Kidney (tissue), 14 donors: ENCODE measurements around the gene TPP1. TPM values are rescaled to one million over a fixed set of nuclear protein-coding genes. Genes with fewer than 3 reads are reported as not detected.

Experiments
- DNase-seq, 5 donors: peaks; one replicate each; pipeline ENCODE4 v3.0.0-alpha.2; 2013 to 2020
- FAIRE-seq: peaks from 2 replicates; lab custom pipeline; 2012; peaks lifted over from hg19 to GRCh38; lab: Jason Lieb, UNC
- H3K27ac ChIP-seq, 2 donors: one replicate each; pipeline ENCODE4 v1.7.0; 2013; ENCODE audit warnings: low read depth in 2 of 2, low read length in 2 of 2, inconsistent platforms in 1 of 2
- H3K27me3 ChIP-seq: one replicate; pipeline ENCODE4 v1.7.1; 2013; ENCODE audit warnings: low read length, inconsistent platforms; ENCODE audit not compliant: control insufficient read depth, insufficient read depth
- H3K36me3 ChIP-seq, 3 donors: one replicate each; pipeline versions ENCODE4 v1.7.0 to v1.7.1; 2013; ENCODE audit warnings: low read length in 3 of 3, control low read depth in 1 of 3, inconsistent platforms in 1 of 3; ENCODE audit not compliant: insufficient read depth in 3 of 3, control insufficient read depth in 2 of 3
- H3K4me1 ChIP-seq, 3 donors: one replicate each; pipeline versions ENCODE4 v1.7.0 to v1.7.1; 2013; ENCODE audit warnings: low read length in 3 of 3, inconsistent platforms in 1 of 3, low read depth in 1 of 3; ENCODE audit not compliant: control insufficient read depth in 2 of 3, insufficient read depth in 2 of 3
- H3K4me3 ChIP-seq, 3 donors: one replicate each; pipeline versions ENCODE4 v1.7.0 to v1.8.1; 2013; ENCODE audit warnings: low read length in 3 of 3, control low read depth in 1 of 3, inconsistent platforms in 1 of 3
- H3K9ac ChIP-seq, 3 donors: one replicate each; pipeline versions ENCODE4 v1.7.0 to v1.7.1; 2013; ENCODE audit warnings: low read length in 3 of 3, control low read depth in 1 of 3, inconsistent platforms in 1 of 3
- H3K9me3 ChIP-seq, 3 donors: one replicate each; pipeline versions ENCODE4 v1.7.0 to v1.7.1; 2013; ENCODE audit warnings: low read length in 3 of 3, control low read depth in 1 of 3, inconsistent platforms in 1 of 3; ENCODE audit not compliant: control insufficient read depth in 2 of 3, insufficient read depth in 1 of 3
- intact Hi-C: fragments of 100-400 bp; cut with DNase I; formaldehyde crosslinking; loops from one replicate; pipeline ENCODE4 v1.11.1; 2022
- polyA plus RNA-seq: library from polyadenylated mRNA; stranded (reverse); fragments of 350-450 nt; fragmentation: Illumina TruSeq; extraction: RNeasy Lipid Tissue Mini Kit (QIAGEN cat#74804); gene quantifications from one replicate; pipeline ENCODE4 v1.2.3, GENCODE V29; 2014; ENCODE audit warnings: low read depth, low replicate concordance; ENCODE audit not compliant: insufficient read depth
- total RNA-seq: library from RNA; stranded (reverse); fragmentation: NEBNext Ultra II Directional; extraction: Animal tissue kit (Norgen Biotek cat#: 25700); gene quantifications from one replicate; pipeline ENCODE4 v1.2.1, GENCODE V29; 2021
- TF ChIP-seq, protein P1 (sequence below): IDR thresholded peaks from 3 replicates; pipeline ENCODE4 v1.5.1; 2012; ENCODE audit warnings: mild to moderate bottlenecking, moderate library complexity, borderline replicate concordance; ENCODE audit not compliant: insufficient read depth; ENCODE audit errors: extremely low read depth
- donor health status: control.
- donor health status: control.
- donor health status: control.
- donor health status: control.
- donor health status: control.
- donor health status: DM: yes; HTN: yes; CAD: no.
- donor health status: Normal renal cell carcinoma (clear cell type).

The TPP1 gene
- total and polyA plus RNA-seq, 2 donors from 2014 or later, result 84.2 to 115 TPM

- FAIRE-seq, result no peak
- intact Hi-C loops, result no loop called here
Measured at GRCh38 chr11:6648501-6648900, 29.3 kb upstream of the TPP1 start.

GRCh38 chr11:6647836-6648235 is 28.6 kb upstream of the TPP1 start:
- intact Hi-C loops, result no loop called here
- peak overlapping the region in 1 of 2 donors; percentile 57 for H3K27ac ChIP-seq
- no peaks in the 10 kb centered on the region for H3K9me3 ChIP-seq
- H3K27me3 ChIP-seq, result no peaks in the 10 kb centered on the region
- DNase-seq (no peak), FAIRE-seq (no peak)
- TF ChIP-seq, protein P1, sequence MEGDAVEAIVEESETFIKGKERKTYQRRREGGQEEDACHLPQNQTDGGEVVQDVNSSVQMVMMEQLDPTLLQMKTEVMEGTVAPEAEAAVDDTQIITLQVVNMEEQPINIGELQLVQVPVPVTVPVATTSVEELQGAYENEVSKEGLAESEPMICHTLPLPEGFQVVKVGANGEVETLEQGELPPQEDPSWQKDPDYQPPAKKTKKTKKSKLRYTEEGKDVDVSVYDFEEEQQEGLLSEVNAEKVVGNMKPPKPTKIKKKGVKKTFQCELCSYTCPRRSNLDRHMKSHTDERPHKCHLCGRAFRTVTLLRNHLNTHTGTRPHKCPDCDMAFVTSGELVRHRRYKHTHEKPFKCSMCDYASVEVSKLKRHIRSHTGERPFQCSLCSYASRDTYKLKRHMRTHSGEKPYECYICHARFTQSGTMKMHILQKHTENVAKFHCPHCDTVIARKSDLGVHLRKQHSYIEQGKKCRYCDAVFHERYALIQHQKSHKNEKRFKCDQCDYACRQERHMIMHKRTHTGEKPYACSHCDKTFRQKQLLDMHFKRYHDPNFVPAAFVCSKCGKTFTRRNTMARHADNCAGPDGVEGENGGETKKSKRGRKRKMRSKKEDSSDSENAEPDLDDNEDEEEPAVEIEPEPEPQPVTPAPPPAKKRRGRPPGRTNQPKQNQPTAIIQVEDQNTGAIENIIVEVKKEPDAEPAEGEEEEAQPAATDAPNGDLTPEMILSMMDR, result no peak
- no peak overlapping the region for H3K4me3 ChIP-seq
- peaks cover 0 to 18% (median 0%) of the 10 kb centered on the region in 3 donors for H3K4me1 ChIP-seq
- no peak overlapping the region for H3K9ac ChIP-seq
- no peaks in the 10 kb centered on the region for H3K36me3 ChIP-seq

More at GRCh38 chr11:6648501-6648900, 29.3 kb upstream of the TPP1 start:
- DNase-seq, result no peak
- TF ChIP-seq, protein P1, result no peak
- H3K9ac ChIP-seq, result no peak overlapping the region
- H3K27ac ChIP-seq, result no peak overlapping the region
- H3K9me3 ChIP-seq, result no peaks in the 10 kb centered on the region
- no peak overlapping the region for H3K4me3 ChIP-seq
- H3K4me1 ChIP-seq, result peaks cover 0 to 18% (median 0%) of the 10 kb centered on the region in 3 donors
- H3K27me3 ChIP-seq, result no peaks in the 10 kb centered on the region
- no peaks in the 10 kb centered on the region for H3K36me3 ChIP-seq

- FAIRE-seq (no peak), DNase-seq (peak in 3 of 5 donors; percentile 19 to 76 (median 68))
- no peaks in the 10 kb centered on the region for H3K27me3 ChIP-seq
- H3K9me3 ChIP-seq, result no peaks in the 10 kb centered on the region
- peaks cover 0 to 18% (median 0%) of the 10 kb centered on the region in 3 donors for H3K4me1 ChIP-seq
- no peak overlapping the region for H3K9ac ChIP-seq
- H3K4me3 ChIP-seq, result no peak overlapping the region
- H3K36me3 ChIP-seq, result no peaks in the 10 kb centered on the region
- intact Hi-C loops, result no loop called here
- TF ChIP-seq, protein P1, result no peak
- H3K27ac ChIP-seq, result peak overlapping the region; percentile 53 to 62
Measured at GRCh38 chr11:6646918-6647679, 27.9 kb upstream of the TPP1 start.
